HuH-7.5 (cell line): ENCODE measurements around the gene CHRM2.

Source experiments
- DNase-seq: peaks from one replicate; pipeline ENCODE4 v3.0.0; 2011; ENCODE audit warnings: low spot score

CHRM2 gene

GRCh38 chr7:136897676-136898075, 29.2 kb downstream of the CHRM2 start:
- DNase-seq = no peak

- DNase-seq = no peak
These were observed 31.6 kb downstream of the CHRM2 start for GRCh38 chr7:136900005-136900404.

GRCh38 chr7:136910771-136911170, 42.3 kb downstream of the CHRM2 start:
- no peak for DNase-seq

- DNase-seq = no peak
These were observed 42.9 kb downstream of the CHRM2 start for GRCh38 chr7:136911344-136911743.

- no peak for DNase-seq
These were observed 43.9 kb downstream of the CHRM2 start for GRCh38 chr7:136912339-136912738.

- no peak for DNase-seq
These were observed 45.6 kb downstream of the CHRM2 start for GRCh38 chr7:136914016-136914415.

- no peak for DNase-seq
These were observed 51.4 kb downstream of the CHRM2 start for GRCh38 chr7:136919820-136920219.

- DNase-seq = no peak
These were observed 54.7 kb downstream of the CHRM2 start for GRCh38 chr7:136923111-136923667.

GRCh38 chr7:136925044-136925443, 56.6 kb downstream of the CHRM2 start:
- no peak for DNase-seq

- no peak for DNase-seq
These were observed 57.1 kb downstream of the CHRM2 start for GRCh38 chr7:136925556-136925955.

GRCh38 chr7:136931169-136931867, 62.9 kb downstream of the CHRM2 start:
- no peak for DNase-seq

- DNase-seq = no peak
These were observed 69.0 kb downstream of the CHRM2 start for GRCh38 chr7:136937436-136937835.

GRCh38 chr7:136938476-136938875, 70.0 kb downstream of the CHRM2 start:
- no peak for DNase-seq

GRCh38 chr7:136940122-136940521, 71.7 kb downstream of the CHRM2 start:
- no peak for DNase-seq

GRCh38 chr7:136940917-136941316, 72.5 kb downstream of the CHRM2 start:
- DNase-seq = no peak

- DNase-seq = no peak
These were observed 73.4 kb downstream of the CHRM2 start for GRCh38 chr7:136941816-136942215.

- DNase-seq = no peak
These were observed 73.9 kb downstream of the CHRM2 start for GRCh38 chr7:136942401-136942800.

- no peak for DNase-seq
These were observed 74.5 kb downstream of the CHRM2 start for GRCh38 chr7:136942994-136943393.

- DNase-seq = no peak
These were observed 78.9 kb downstream of the CHRM2 start for GRCh38 chr7:136947347-136947746.

- no peak for DNase-seq
These were observed 81.9 kb downstream of the CHRM2 start for GRCh38 chr7:136950331-136950730.

GRCh38 chr7:136953386-136953785, 84.9 kb downstream of the CHRM2 start:
- no peak for DNase-seq

GRCh38 chr7:136956232-136956631, 87.8 kb downstream of the CHRM2 start:
- no peak for DNase-seq

- DNase-seq = no peak
These were observed 88.2 kb downstream of the CHRM2 start for GRCh38 chr7:136956671-136957070.

GRCh38 chr7:136957391-136957790, 88.9 kb downstream of the CHRM2 start:
- no peak for DNase-seq
